ENCODE measurements around the gene C6orf136. TPM values are rescaled to one million over a fixed set of nuclear protein-coding genes. Genes with fewer than 3 reads are reported as not detected.

Gene C6orf136
- total and polyA plus RNA-seq, 9 of the 15 experiments (the other 6 are each of a cell fraction or from before 2014, with no cell fraction given) = 14.1 to 63.1 (median 18.4) TPM

GRCh38 chr6:30615219-30615957 lies 31.5 kb upstream of the C6orf136 start (continued):
- TF ChIP-seq MLLT1 (IDR thresholded peaks at IDR 0.05) = peak; percentile 85
- TF ChIP-seq BRF2 (IDR thresholded peaks at IDR 0.05; ENCODE audit: borderline replicate concordance, insufficient read depth, insufficient read length) = no peak
- TF ChIP-seq JUND (IDR thresholded peaks at IDR 0.05; ENCODE audit: borderline replicate concordance, low read depth, low read length) = no peak
- no peak for TF ChIP-seq JUND (tag; IDR thresholded peaks at IDR 0.05; ENCODE audit: borderline replicate concordance, low read depth, low read length)
- TF ChIP-seq NFE2 (IDR thresholded peaks at IDR 0.05; ENCODE audit: low read depth) = no peak
- no peak; the same call in 1 of the 2 replicates for TF ChIP-seq FOXM1 (IDR thresholded peaks at IDR 0.05; ENCODE audit: low read depth)
- no peak for TF ChIP-seq FOXM1 (CRISPR knock-in tag; IDR thresholded peaks at IDR 0.05; ENCODE audit: low read depth)
- peak; percentile 64; the same call in 1 of the 2 replicates for TF ChIP-seq ZNF75A (CRISPR knock-in tag; IDR thresholded peaks at IDR 0.05)
- TF ChIP-seq SRSF3 (IDR thresholded peaks at IDR 0.05; ENCODE audit: insufficient read depth, low read length) = no peak
- no peak for TF ChIP-seq MYNN (IDR thresholded peaks at IDR 0.05)
- TF ChIP-seq MYNN (CRISPR knock-in tag; IDR thresholded peaks at IDR 0.05) = no peak
- no peak for TF ChIP-seq MTA1 (IDR thresholded peaks at IDR 0.05; ENCODE audit: borderline replicate concordance)
- no peak for TF ChIP-seq MAFF (IDR thresholded peaks at IDR 0.05; ENCODE audit: low read length)
- TF ChIP-seq RFX1 (IDR thresholded peaks at IDR 0.05) = no peak
- TF ChIP-seq FOSL1 (tag; conservative IDR thresholded peaks at IDR 0.05) = peak; percentile 45
- no peak; the same call in none of the 2 replicates for TF ChIP-seq ZNF354B (CRISPR knock-in tag; IDR thresholded peaks at IDR 0.05)
- no peak for TF ChIP-seq HDAC8 (tag; IDR thresholded peaks at IDR 0.05)
- TF ChIP-seq STAG1 (CRISPR knock-in tag; IDR thresholded peaks at IDR 0.05; ENCODE audit: borderline replicate concordance) = no peak
- TF ChIP-seq ZNF212 (CRISPR knock-in tag; IDR thresholded peaks at IDR 0.05) = no peak
- no peak for TF ChIP-seq CREM (IDR thresholded peaks at IDR 0.05; ENCODE audit: low read depth)
- TF ChIP-seq RAD51 (IDR thresholded peaks at IDR 0.05; ENCODE audit: borderline replicate concordance, low read depth) = no peak
- 0 out of 2 replicates have a peak, but pooled peaks have one; percentile 4 for TF ChIP-seq MEF2D (tag; conservative IDR thresholded peaks at IDR 0.05; ENCODE audit: low read depth)
- no peak for TF ChIP-seq CHD4 (IDR thresholded peaks at IDR 0.05; ENCODE audit: insufficient read depth, insufficient replicate concordance, low read depth, low read length, poor library complexity, severe bottlenecking)
- no peak for TF ChIP-seq SMC3 (conservative IDR thresholded peaks at IDR 0.05; ENCODE audit: insufficient read depth, low read depth, low read length)
- TF ChIP-seq HMGXB4 (CRISPR knock-in tag; IDR thresholded peaks at IDR 0.05) = 0 out of 2 replicates have a peak, but pooled peaks have one; percentile 55
- TF ChIP-seq MEF2A (IDR thresholded peaks at IDR 0.05; ENCODE audit: control insufficient read depth, low read depth, low read length) = no peak

Measured in K562 (cell line).